Kasumi-1 (cell line): ENCODE data around the gene VEGFC.

Experiments used
- DNase-seq, 2 experiments: peaks; one replicate each; lab custom pipeline; 2025; lab: John Stamatoyannopoulos, UW

The VEGFC gene

DNA sequence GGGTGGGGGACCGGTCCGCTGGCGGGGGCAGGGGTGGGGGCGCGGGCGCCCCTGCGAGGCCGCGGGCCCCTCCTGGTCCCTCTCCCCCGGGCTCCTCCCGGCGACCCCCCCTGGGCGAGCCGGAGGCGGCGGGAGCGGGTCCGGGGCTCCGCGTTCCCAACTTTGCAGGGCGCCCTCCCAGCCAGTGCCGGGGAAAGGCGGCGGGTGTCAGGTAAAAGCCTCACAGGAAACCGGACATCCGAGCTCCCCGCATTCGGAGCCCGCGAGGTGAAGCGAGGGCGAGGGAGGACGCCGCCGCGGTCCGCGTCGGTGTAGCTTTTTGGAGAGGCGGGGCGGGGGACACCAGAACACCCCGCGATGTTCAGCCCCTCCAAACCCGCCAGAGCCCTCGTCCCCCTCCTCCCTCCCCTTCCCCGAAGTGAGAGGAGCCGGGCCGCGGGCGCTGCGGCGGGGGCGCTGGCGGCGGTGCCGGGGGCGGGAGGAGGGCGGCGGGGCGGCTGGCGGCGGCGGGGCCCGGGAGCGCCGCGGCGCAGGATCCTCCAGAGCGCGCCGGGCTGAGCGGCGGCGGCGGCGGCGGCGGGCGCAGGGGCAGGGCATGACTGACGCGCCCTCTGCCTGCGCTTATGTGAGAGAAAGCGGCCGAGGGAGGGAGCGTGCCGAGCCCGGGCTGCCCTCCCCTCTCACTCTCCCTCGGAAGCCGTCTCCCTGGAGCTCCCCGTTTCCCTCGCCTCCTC is at the start of gene VEGFC:
VEGFC (minus strand) TSS at position 597 of the 734 bp plus-strand sequence. CDS start 611 bp downstream, outside the sequence.
- peak; percentile 37 to 53 for DNase-seq

- no peak for DNase-seq
Measured at GRCh38 chr4:176841711-176842112, 49.0 kb upstream of the VEGFC start.

- DNase-seq = peak; percentile 8 to 30
Measured at GRCh38 chr4:176840166-176840565, 47.4 kb upstream of the VEGFC start.

- DNase-seq = no peak
Measured at GRCh38 chr4:176839656-176840055, 46.9 kb upstream of the VEGFC start.

- no peak for DNase-seq
Measured at GRCh38 chr4:176838601-176839433, 46.1 kb upstream of the VEGFC start.

DNA sequence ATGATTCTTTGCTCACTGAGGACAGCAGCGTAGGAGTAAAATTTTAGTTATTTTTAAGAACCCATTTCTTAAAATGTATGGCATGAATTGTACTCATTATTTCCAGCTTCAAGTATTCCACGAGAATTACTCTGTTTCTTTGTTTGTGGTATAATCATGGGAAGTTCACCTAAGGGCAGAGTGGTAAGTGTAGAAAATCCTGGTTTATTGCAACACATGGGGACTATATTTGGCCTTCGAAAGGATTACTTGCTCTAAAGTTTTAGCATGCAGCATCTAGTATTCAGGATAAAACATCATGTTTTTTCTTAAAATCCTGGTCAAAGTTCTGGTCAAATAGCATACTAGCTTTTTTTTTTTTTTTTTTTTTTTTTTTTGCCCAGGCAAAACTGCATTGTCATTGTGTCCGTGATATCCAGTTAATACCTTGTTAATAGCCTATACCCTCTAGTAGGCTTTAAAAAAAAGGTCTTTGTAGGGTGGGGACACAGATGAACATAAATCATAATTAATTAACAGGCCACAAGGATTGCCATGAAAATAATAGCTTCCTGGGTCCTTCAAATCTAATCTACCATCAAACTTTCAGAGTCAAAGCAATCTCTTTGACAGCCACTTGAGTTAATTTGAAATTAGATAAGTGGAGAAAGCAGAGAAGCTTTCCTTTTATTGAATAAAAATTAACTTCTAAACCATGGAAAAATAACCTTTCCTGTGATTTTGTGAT is 44.6 kb upstream of the VEGFC start:
- DNase-seq = no peak

GRCh38 chr4:176834531-176834930 is 41.8 kb upstream of the VEGFC start:
- no peak for DNase-seq

DNA sequence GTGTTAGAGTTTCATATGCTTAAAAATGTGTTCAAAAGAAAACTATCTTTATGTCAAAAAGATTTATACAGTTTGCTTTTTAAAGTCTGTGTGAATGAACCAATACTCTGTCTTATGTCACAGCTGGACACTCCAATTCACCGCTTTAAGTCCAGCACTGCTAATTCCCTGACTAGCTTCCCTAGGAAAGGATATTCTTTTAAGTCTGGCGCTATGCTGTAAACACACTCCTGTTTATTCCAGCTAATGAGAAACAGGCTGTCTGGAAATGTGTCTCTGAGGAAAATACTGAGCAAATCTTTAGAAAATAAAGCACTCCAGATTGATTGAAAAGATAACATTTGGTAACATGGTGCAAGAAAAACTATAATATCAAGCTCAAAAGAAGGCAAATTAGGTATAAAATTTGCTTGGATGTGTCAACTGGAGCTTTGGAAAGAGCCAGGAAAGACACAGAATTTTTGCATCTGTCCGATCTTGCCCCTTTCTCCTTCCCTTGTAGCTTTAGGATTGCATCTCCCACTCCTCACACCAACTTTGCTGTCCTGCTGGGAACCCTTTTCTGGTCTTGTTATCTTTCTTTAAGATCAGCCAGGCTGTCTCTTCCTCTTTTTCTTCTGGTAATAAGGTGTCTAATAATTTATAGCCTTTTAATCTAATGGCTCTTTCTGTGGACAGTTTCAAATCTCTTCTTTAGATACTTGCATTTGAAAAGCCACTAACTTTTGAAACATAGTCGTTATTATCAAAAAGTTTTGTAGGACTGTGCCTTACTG is 40.9 kb upstream of the VEGFC start:
- no peak for DNase-seq

DNA sequence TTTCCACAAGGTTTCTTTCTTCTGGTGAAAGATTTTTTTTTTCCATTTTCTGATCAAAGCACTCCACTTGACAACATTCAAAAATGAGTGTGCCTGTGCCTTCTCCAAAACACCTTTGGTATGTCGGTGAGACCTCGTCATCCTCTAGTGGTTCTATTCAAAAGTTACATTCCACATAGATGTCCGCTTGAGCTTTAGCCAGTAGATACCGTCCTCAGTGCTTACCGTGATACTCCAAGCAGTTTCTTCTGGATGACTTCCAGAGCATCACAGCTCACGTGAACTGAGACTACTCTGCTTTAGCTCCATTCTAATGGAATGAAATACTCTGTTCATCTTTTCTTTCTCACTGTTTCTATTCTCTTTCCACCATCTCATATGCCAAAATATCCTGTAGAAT is 38.2 kb upstream of the VEGFC start:
- DNase-seq = no peak

- DNase-seq = no peak
Measured at GRCh38 chr4:176825586-176825985, 32.9 kb upstream of the VEGFC start.

- DNase-seq = peak; percentile 45 to 52
Measured at GRCh38 chr4:176824645-176825366, 32.1 kb upstream of the VEGFC start.

DNA sequence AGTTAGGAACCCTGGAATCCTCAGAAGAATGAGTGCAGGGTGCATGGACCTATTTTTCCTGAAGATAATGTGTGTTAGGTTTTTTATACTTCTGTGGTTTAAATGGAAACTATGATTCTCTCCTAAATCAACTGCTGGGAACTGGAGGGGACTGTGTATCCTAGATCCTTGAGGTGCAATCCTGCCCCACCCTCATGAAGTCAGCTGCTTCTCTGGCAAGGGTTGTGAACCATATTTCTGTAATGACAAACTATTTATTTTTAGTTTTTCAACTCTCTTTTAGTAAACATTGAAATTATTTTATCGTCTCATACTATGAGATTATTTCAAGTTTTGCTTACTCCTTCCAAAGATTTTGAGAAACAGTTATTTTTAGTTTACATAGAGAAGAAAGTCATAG is 25.8 kb upstream of the VEGFC start:
- DNase-seq = no peak

DNA sequence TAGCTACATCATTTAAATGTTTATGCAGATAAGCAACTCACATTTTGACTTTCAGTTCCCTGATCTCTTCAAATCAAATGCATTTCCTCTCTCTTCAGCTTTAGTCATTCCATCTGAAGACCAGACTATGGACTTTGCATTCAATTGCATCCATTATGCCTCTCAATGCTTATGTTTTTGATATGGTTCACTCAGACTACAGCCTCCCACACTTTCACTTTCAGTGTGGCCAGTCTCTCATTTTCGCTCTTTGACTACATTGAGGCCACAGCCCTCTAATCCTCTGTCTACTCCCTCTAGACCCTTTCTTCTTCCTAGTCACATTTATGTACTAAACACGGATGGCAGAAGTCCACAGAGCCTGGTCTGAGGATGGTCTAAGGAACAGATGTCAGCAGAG is 24.5 kb upstream of the VEGFC start:
- DNase-seq = no peak

- DNase-seq = no peak
Measured at GRCh38 chr4:176814770-176815169, 22.0 kb upstream of the VEGFC start.

- DNase-seq = no peak
Measured at GRCh38 chr4:176810481-176811249, 17.9 kb upstream of the VEGFC start.

DNA sequence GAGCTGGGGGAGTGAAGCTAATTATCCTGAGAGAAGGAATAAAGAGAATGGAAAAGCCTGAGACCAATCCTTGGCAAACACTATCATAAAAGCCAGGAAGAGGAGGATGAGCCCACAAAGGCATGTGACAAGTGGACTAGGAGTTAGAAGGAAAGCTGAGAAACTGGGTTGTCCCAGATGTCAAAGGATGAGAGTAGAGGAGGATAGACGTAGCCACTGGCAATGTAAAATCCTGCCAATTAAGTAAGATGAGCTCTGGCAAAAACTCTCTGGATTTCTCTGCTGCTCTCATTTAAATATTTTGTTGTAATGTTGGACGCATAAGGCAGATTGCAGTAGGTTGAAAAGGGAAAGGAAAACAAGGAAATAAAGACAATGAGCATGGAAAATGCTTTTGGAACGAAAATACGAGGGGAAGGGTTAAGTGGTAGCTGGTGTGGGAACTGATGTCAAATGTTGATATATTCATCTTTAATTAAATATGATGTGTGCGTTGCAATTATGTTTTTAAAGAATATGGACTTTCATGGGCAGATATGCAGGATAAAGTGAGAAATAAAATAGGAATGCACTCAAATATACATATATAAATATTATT is 14.2 kb upstream of the VEGFC start:
- no peak for DNase-seq

DNA sequence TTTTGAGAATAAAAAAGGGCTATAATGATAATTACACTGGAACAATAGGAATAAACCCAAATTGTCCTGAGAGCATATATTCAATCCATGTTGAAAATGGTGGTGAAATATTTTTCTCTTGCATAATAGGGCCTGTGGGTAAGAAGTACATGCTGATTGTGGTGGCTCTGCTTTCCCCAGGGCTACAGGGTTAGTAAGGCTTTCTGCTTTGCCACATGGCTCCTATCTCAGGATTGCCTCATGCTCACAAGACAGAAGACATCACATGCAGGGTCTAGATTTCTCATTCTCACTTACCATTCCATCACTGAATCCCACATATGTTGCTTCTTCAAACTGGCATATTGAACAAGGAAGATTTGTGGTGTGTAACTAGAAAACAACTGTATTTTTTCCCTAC is 12.4 kb upstream of the VEGFC start:
- no peak for DNase-seq

- no peak for DNase-seq
Measured at GRCh38 chr4:176800891-176801534, 8.3 kb upstream of the VEGFC start.

DNA sequence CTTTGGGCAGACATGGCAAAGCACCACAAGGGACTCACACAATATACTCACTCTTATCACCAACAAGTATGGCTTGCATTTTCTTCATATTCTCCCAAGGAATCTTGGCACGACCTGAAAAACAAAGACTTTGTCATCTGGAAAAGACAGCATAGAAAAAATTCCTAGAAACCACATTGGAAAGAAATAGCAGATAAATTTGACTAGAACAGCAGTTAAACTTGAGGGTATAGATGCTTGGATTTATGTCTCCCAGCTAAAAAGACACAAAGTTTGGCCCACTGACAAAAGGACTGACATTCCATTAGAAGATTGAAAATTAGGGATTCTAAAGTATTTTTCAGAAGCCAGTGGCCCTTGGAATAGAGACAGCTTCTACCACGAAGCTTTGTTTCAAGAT is 6.9 kb upstream of the VEGFC start:
- DNase-seq = no peak
